Amniotic stem cell (primary cell): Measurements from ENCODE around the gene TK1.

ENCODE experiments used
- DNase-seq: peaks from one replicate; lab custom pipeline; 2025; lab: John Stamatoyannopoulos, UW

TK1 gene

GRCh38 chr17:78133971-78134898 lies 52.6 kb downstream of the TK1 start:
- no peak for DNase-seq

GRCh38 chr17:78133179-78133951 lies 53.5 kb downstream of the TK1 start:
- DNase-seq: no peak

- DNase-seq: no peak
Observed at GRCh38 chr17:78132767-78133178, 54.1 kb downstream of the TK1 start.

GRCh38 chr17:78132084-78132676 lies 54.7 kb downstream of the TK1 start:
- no peak for DNase-seq

- no peak for DNase-seq
Observed at GRCh38 chr17:78131172-78132083, 55.4 kb downstream of the TK1 start.

- no peak for DNase-seq
Observed at GRCh38 chr17:78130437-78131101, 56.3 kb downstream of the TK1 start, which contains the start of gene TMC8. TSS of gene TMC8 (plus strand) at chr17:78130771. CDS start at chr17:78131589, 818 bp downstream.

- DNase-seq: no peak
Observed at GRCh38 chr17:78130090-78130436, 56.8 kb downstream of the TK1 start.

GRCh38 chr17:78129351-78130089 lies 57.3 kb downstream of the TK1 start:
- no peak for DNase-seq

GRCh38 chr17:78128551-78129350 lies 58.1 kb downstream of the TK1 start, which contains the start of gene TMC6:
TSS of gene TMC6 (minus strand) at chr17:78128755. CDS start at chr17:78126832, 1,923 bp downstream.
- no peak for DNase-seq

- no peak for DNase-seq
Observed at GRCh38 chr17:78127888-78128550, 58.8 kb downstream of the TK1 start.

- no peak for DNase-seq
Observed at GRCh38 chr17:78127239-78127887, 59.5 kb downstream of the TK1 start.

- DNase-seq: no peak
Observed at GRCh38 chr17:78126895-78127238, 60.0 kb downstream of the TK1 start.

- DNase-seq: no peak
Observed at GRCh38 chr17:78125976-78126894, 60.6 kb downstream of the TK1 start.

GRCh38 chr17:78125138-78125913 lies 61.5 kb downstream of the TK1 start:
- DNase-seq: no peak

- DNase-seq: no peak
Observed at GRCh38 chr17:78124836-78125137, 62.1 kb downstream of the TK1 start.
